Adrenal gland (tissue), 5 donors: ENCODE results near the gene AGPAT2.

ENCODE experiments used
- POLR2A ChIP-seq, 2 donors: fragments of 450-650 bp; IDR thresholded peaks; one replicate each; pipeline ENCODE4 v1.6.1; 2017; ENCODE audit warnings: antibody characterized with exemption in 2 of 2, mild to moderate bottlenecking in 2 of 2, moderate library complexity in 1 of 2
- TF ChIP-seq, protein P1 (sequence below), 6 experiments: fragments of 450-650 bp in 4 of 6; fragments of 200-600 bp in 2 of 6; sonication (generic) in 1 of 6; IDR thresholded peaks; 1 replicate in 5 of 6; 2 replicates in 1 of 6; pipeline versions ENCODE4 v1.5.1 to v1.8.0; 2016 to 2021; ENCODE audit warnings: antibody characterized with exemption in 6 of 6, mild to moderate bottlenecking in 2 of 6, moderate library complexity in 1 of 6
- donor health status: DM: no; HTN: no; CAD: no.

- TF ChIP-seq, protein P1, sequence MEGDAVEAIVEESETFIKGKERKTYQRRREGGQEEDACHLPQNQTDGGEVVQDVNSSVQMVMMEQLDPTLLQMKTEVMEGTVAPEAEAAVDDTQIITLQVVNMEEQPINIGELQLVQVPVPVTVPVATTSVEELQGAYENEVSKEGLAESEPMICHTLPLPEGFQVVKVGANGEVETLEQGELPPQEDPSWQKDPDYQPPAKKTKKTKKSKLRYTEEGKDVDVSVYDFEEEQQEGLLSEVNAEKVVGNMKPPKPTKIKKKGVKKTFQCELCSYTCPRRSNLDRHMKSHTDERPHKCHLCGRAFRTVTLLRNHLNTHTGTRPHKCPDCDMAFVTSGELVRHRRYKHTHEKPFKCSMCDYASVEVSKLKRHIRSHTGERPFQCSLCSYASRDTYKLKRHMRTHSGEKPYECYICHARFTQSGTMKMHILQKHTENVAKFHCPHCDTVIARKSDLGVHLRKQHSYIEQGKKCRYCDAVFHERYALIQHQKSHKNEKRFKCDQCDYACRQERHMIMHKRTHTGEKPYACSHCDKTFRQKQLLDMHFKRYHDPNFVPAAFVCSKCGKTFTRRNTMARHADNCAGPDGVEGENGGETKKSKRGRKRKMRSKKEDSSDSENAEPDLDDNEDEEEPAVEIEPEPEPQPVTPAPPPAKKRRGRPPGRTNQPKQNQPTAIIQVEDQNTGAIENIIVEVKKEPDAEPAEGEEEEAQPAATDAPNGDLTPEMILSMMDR (IDR thresholded peaks at IDR 0.05), result no peak
- TF ChIP-seq POLR2A (IDR thresholded peaks at IDR 0.05), result no peak
Observed at GRCh38 chr9:136654820-136655535, 32.3 kb downstream of the AGPAT2 start.
